Aorta (tissue), 5 donors: ENCODE measurements around the gene CHGA. TPM values are rescaled to one million over a fixed set of nuclear protein-coding genes. Genes with fewer than 3 reads are reported as not detected.

Source experiments
- ATAC-seq: fragments of 200-7000 bp; cut with Tn5 transposase; one replicate; pipeline ENCODE4 v1.9.1; 2022; ENCODE audit warnings: moderate library complexity; ENCODE audit not compliant: low FRiP score
- DNase-seq, 2 donors: peaks; one replicate each; pipeline ENCODE4 v3.0.0-alpha.2; 2020
- H3K27ac ChIP-seq, 2 donors: one replicate each; pipeline ENCODE4 v1.5.1; 2013; ENCODE audit warnings: low read length in 2 of 2, mild to moderate bottlenecking in 2 of 2, moderate library complexity in 2 of 2, control low read depth in 1 of 2, inconsistent platforms in 1 of 2, low read depth in 1 of 2
- H3K27me3 ChIP-seq, 2 donors: one replicate each; pipeline ENCODE4 v1.6.1; 2013; ENCODE audit warnings: control low read depth in 1 of 2, low read length in 1 of 2, mild to moderate bottlenecking in 1 of 2, moderate library complexity in 1 of 2; ENCODE audit not compliant: insufficient read depth in 2 of 2, control insufficient read depth in 1 of 2
- H3K36me3 ChIP-seq, 2 donors: one replicate each; pipeline ENCODE4 v1.6.1; 2013; ENCODE audit warnings: control low read depth in 1 of 2, low read length in 1 of 2, mild to moderate bottlenecking in 1 of 2; ENCODE audit not compliant: insufficient read depth in 2 of 2, control insufficient read depth in 1 of 2
- H3K4me1 ChIP-seq, 2 donors: one replicate each; pipeline ENCODE4 v1.6.1; 2013; ENCODE audit warnings: low read length in 2 of 2, control low read depth in 1 of 2, mild to moderate bottlenecking in 1 of 2, moderate library complexity in 1 of 2; ENCODE audit not compliant: insufficient read depth in 2 of 2, control insufficient read depth in 1 of 2
- H3K4me3 ChIP-seq, 2 donors: one replicate each; pipeline ENCODE4 v1.5.1; 2013; ENCODE audit warnings: low read length in 2 of 2, control low read depth in 1 of 2, mild to moderate bottlenecking in 1 of 2
- H3K9me3 ChIP-seq: one replicate; pipeline ENCODE4 v1.6.1; 2013; ENCODE audit warnings: mild to moderate bottlenecking, low read length; ENCODE audit not compliant: control insufficient read depth
- WGBS, 2 donors: extraction: QIAGEN DNeasy Blood & Tissue Kit; methylation state at CpG; one replicate each; pipeline ENCODE4 v1.1.7; 2013; 5-methylcytosine and 5-hydroxymethylcytosine counted together
- intact Hi-C, 2 donors: fragments of 100-400 bp; cut with DNase I; formaldehyde crosslinking; loops; one replicate each; pipeline versions ENCODE4 v1.14.2 to v1.15.0; 2022
- polyA plus RNA-seq, 2 donors: library from polyadenylated mRNA; stranded (reverse); fragments of 200-250 nt; gene quantifications; one replicate each; pipeline ENCODE4 v1.2.3, GENCODE V29; 2013
- total RNA-seq, 2 donors: library from RNA; stranded (reverse); fragmentation: NEBNext Ultra II Directional; extraction: Animal tissue kit (Norgen Biotek cat#: 25700); gene quantifications; one replicate each; pipeline ENCODE4 v1.2.1, GENCODE V29; 2021
- donor health status: healthy with polysubstance abuse.
- donor health status: Bipolar disorder and iron deficiency.
- donor health status: DM: no; HTN: no; CAD: no.
- donor health status: DM: no; HTN: no; CAD: no.
- donor health status: DM: yes; HTN: yes; CAD: no.

Gene CHGA
- total and polyA plus RNA-seq, 4 donors, result 0.13 to 4.8 TPM; not detected in 2

DNA sequence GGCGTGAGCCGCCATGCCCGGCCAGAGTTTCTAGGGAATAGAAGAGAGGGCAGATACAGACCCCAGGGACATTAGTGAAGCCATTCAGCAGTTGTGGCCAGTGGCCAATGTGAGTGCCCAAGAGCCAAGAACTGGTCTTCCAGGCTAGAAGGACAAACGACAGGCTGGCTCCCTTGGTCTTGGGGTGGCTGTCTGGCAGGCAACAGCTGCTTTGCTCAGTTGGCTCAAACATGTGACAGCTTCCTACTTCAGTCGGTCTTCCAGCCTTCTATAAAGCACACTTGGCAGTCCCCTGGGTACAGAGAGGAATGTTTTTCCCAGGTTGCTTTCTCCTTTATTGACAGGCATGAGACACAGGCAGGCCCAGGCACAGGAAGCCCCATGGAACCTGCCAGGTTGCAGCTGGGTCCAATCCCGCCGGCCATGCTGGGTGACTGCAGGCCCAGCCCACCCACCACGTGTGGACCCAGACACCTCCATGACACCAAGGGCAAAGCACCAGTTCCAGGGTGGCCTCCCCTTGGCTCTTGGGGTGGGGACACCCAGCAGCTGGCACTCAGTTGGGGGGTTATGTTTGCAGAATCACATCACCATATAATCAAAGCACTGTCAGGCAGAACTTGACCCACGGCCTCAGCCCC lies 15.4 kb downstream of the CHGA start:
- Histone ChIP-seq H3K9me3 (no peaks in the 10 kb centered on the region), H3K27ac (no peak overlapping the region), H3K4me1 (no peaks in the 10 kb centered on the region), H3K27me3 (no peaks in the 10 kb centered on the region), H3K36me3 (peaks cover 0 to 4% of the 10 kb centered on the region in 2 donors), H3K4me3 (no peak overlapping the region)
- intact Hi-C loops, result no loop called here
- WGBS, 2 donors, result 71 to 73% methylated on average over 9 of the region's 9 CpGs
- no peak for DNase-seq
- no peak for ATAC-seq

- Histone ChIP-seq H3K27me3 (no peaks in the 10 kb centered on the region), H3K4me3 (no peak overlapping the region), H3K36me3 (peaks cover 0 to 4% of the 10 kb centered on the region in 2 donors), H3K4me1 (no peaks in the 10 kb centered on the region), H3K9me3 (no peaks in the 10 kb centered on the region), H3K27ac (no peak overlapping the region)
- DNase-seq, result no peak
- WGBS, 2 donors, result 91 to 93% methylated on average over 27 of the region's 27 CpGs
- ATAC-seq, result no peak
- intact Hi-C loops, result no loop called here
Observed at GRCh38 chr14:92938890-92939671, 16.1 kb downstream of the CHGA start.

- ATAC-seq (no peak), DNase-seq (no peak)
- H3K27ac ChIP-seq, result no peak overlapping the region
- no peak overlapping the region for H3K4me3 ChIP-seq
- WGBS, 2 donors, result 75 to 80% methylated on average over 12 of the region's 12 CpGs
- H3K4me1 ChIP-seq, result no peaks in the 10 kb centered on the region
- intact Hi-C loops, result no loop called here
- no peaks in the 10 kb centered on the region for H3K9me3 ChIP-seq
- no peaks in the 10 kb centered on the region for H3K27me3 ChIP-seq
- peaks cover 0 to 4% of the 10 kb centered on the region in 2 donors for H3K36me3 ChIP-seq
Observed at GRCh38 chr14:92939699-92940098, 16.7 kb downstream of the CHGA start.

GRCh38 chr14:92940543-92940942 lies 17.6 kb downstream of the CHGA start:
- Histone ChIP-seq H3K4me1 (no peaks in the 10 kb centered on the region), H3K9me3 (no peaks in the 10 kb centered on the region), H3K4me3 (no peak overlapping the region), H3K27ac (no peak overlapping the region), H3K27me3 (no peaks in the 10 kb centered on the region), H3K36me3 (peaks cover 0 to 4% of the 10 kb centered on the region in 2 donors)
- ATAC-seq (no peak), DNase-seq (no peak)
- intact Hi-C loops, result no loop called here
- WGBS, 2 donors, result 87 to 88% methylated on average over 11 of the region's 11 CpGs

GRCh38 chr14:92941531-92941930 lies 18.6 kb downstream of the CHGA start:
- no peak for DNase-seq
- Histone ChIP-seq H3K9me3 (no peaks in the 10 kb centered on the region), H3K4me3 (no peak overlapping the region), H3K36me3 (peaks cover 0 to 2% of the 10 kb centered on the region in 2 donors), H3K27me3 (no peaks in the 10 kb centered on the region), H3K27ac (no peak overlapping the region), H3K4me1 (no peaks in the 10 kb centered on the region)
- 96 to 97% methylated on average over 30 of the region's 30 CpGs for WGBS, 2 donors
- intact Hi-C loops, result no loop called here
- no peak for ATAC-seq

GRCh38 chr14:92942136-92942535 lies 19.2 kb downstream of the CHGA start:
- H3K4me3 ChIP-seq, result no peak overlapping the region
- no peak for DNase-seq
- WGBS, 2 donors, result 93 to 95% methylated on average over 5 of the region's 5 CpGs
- no peaks in the 10 kb centered on the region for H3K4me1 ChIP-seq
- peaks cover 0 to 2% of the 10 kb centered on the region in 2 donors for H3K36me3 ChIP-seq
- no peak overlapping the region for H3K27ac ChIP-seq
- no peaks in the 10 kb centered on the region for H3K9me3 ChIP-seq
- no peak for ATAC-seq
- no peaks in the 10 kb centered on the region for H3K27me3 ChIP-seq
- intact Hi-C loops, result no loop called here

- Histone ChIP-seq H3K4me1 (no peaks in the 10 kb centered on the region), H3K27me3 (no peaks in the 10 kb centered on the region), H3K9me3 (no peaks in the 10 kb centered on the region), H3K4me3 (no peak overlapping the region), H3K36me3 (peaks cover 0 to 2% of the 10 kb centered on the region in 2 donors), H3K27ac (no peak overlapping the region)
- DNase-seq (no peak), ATAC-seq (no peak)
- intact Hi-C loops, result no loop called here
- 91 to 93% methylated on average over 8 of the region's 8 CpGs for WGBS, 2 donors
Observed at GRCh38 chr14:92942576-92942975, 19.6 kb downstream of the CHGA start.

DNA sequence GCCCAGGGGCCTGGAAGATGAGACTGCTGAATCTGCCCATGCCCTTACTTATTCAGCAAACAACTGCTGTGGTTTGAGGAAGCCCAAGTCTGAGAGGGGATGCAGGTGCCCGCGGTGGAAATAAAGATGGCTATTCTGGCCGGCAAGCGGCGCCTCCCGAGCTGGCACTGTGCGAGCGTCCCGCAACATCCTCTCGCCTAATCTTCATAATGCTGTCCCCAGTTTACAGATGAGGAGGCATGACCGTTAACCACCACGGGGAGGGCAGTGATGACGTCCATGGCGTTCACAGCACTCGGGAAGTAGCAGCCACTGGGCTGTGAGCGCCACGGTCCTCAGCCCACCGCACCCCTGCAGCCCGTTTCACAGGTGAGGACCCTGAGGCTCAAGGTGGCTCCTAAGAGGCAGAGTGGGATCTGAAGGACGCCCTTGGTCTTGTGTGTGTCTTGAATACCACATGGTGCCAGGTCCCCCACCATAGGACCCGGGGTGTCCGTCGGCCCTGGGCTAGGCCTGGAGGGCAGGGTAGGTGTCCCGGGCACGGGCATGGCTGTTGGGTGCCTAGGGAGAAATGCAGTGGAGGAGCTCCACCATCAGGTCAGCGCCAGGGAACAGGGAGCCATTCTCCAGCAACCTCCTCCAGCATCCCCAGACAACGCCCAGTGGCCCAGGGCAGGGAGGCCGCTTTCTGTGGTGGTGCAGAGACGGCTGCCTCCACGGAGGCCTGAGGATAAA lies 20.2 kb downstream of the CHGA start:
- H3K36me3 ChIP-seq, result peaks cover 0 to 2% of the 10 kb centered on the region in 2 donors

More for the DNA sequence above, 20.2 kb downstream of the CHGA start:
- no peak overlapping the region for H3K27ac ChIP-seq
- intact Hi-C loops, result no loop called here
- no peak overlapping the region for H3K4me3 ChIP-seq
- H3K9me3 ChIP-seq, result no peaks in the 10 kb centered on the region
- H3K27me3 ChIP-seq, result no peaks in the 10 kb centered on the region
- WGBS, 2 donors, result 94% methylated on average over 28 to 30 of the region's 30 CpGs
- ATAC-seq (no peak), DNase-seq (no peak)
- H3K4me1 ChIP-seq, result no peaks in the 10 kb centered on the region
